Activated T-cell treated with anti-CD3 and anti-CD28 coated beads for 4 hours (primary cell): ENCODE data around the gene PRPF6.
A peak's percentile ranks its signal among the peaks of the same experiment; 100 is the strongest.

Experiments
- DNase-seq: peaks from one replicate; pipeline ENCODE4 v3.0.0-alpha.2; 2020

PRPF6 gene

GRCh38 chr20:64038224-64038564, 57.3 kb downstream of the PRPF6 start:
- no peak for DNase-seq

GRCh38 chr20:64038565-64039292, 57.8 kb downstream of the PRPF6 start:
- peak; percentile 67 for DNase-seq

GRCh38 chr20:64039293-64040160, 58.6 kb downstream of the PRPF6 start:
- no peak for DNase-seq

- DNase-seq: no peak
These were observed 59.5 kb downstream of the PRPF6 start for GRCh38 chr20:64040231-64041039.

- DNase-seq: no peak
These were observed 60.3 kb downstream of the PRPF6 start for GRCh38 chr20:64041040-64041780.

GRCh38 chr20:64041781-64042053, 60.8 kb downstream of the PRPF6 start:
- no peak for DNase-seq

GRCh38 chr20:64042054-64042781, 61.3 kb downstream of the PRPF6 start:
- DNase-seq: no peak

GRCh38 chr20:64043768-64044167, 62.8 kb downstream of the PRPF6 start:
- DNase-seq: no peak

GRCh38 chr20:64044484-64045247, 63.7 kb downstream of the PRPF6 start:
- DNase-seq: no peak

- no peak for DNase-seq
These were observed 64.5 kb downstream of the PRPF6 start for GRCh38 chr20:64045346-64046011.

GRCh38 chr20:64047046-64047389, 66.1 kb downstream of the PRPF6 start:
- no peak for DNase-seq

GRCh38 chr20:64047968-64048401, 67.1 kb downstream of the PRPF6 start:
- no peak for DNase-seq

GRCh38 chr20:64048402-64049044, 67.6 kb downstream of the PRPF6 start:
- no peak for DNase-seq

- no peak for DNase-seq
These were observed 68.3 kb downstream of the PRPF6 start, which contains the start of gene SOX18 for GRCh38 chr20:64049060-64049877. Gene SOX18, minus strand, starts transcription at chr20:64049639. Its CDS starts 123 bp downstream, at chr20:64049516.

GRCh38 chr20:64049878-64050260, 68.9 kb downstream of the PRPF6 start:
- no peak for DNase-seq

GRCh38 chr20:64050261-64051032, 69.5 kb downstream of the PRPF6 start:
- DNase-seq: no peak

- DNase-seq: no peak
These were observed 70.1 kb downstream of the PRPF6 start for GRCh38 chr20:64051033-64051452.

GRCh38 chr20:64051561-64052325, 70.8 kb downstream of the PRPF6 start:
- DNase-seq: no peak
